Choroid plexus epithelial cell (primary cell): ENCODE measurements around the gene SLC25A27.

Source experiments
- DNase-seq: peaks from one replicate; pipeline ENCODE4 v3.0.0-alpha.2; 2010; ENCODE audit warnings: low read depth
- H3K4me3 ChIP-seq: 2 replicates; pipeline ENCODE4 v1.5.1; 2011; ENCODE audit warnings: low read depth, mild to moderate bottlenecking, control low read depth, low read length, moderate library complexity
- TF ChIP-seq, protein P1 (sequence below): conservative IDR thresholded peaks from 2 replicates; pipeline ENCODE4 v1.5.1; 2011; ENCODE audit warnings: low read depth, mild to moderate bottlenecking, control low read depth, inconsistent platforms, low read length, moderate library complexity

The SLC25A27 gene

GRCh38 chr6:46704562-46704961, 51.8 kb downstream of the SLC25A27 start:
- H3K4me3 ChIP-seq = no peak overlapping the region
- TF ChIP-seq, protein P1, sequence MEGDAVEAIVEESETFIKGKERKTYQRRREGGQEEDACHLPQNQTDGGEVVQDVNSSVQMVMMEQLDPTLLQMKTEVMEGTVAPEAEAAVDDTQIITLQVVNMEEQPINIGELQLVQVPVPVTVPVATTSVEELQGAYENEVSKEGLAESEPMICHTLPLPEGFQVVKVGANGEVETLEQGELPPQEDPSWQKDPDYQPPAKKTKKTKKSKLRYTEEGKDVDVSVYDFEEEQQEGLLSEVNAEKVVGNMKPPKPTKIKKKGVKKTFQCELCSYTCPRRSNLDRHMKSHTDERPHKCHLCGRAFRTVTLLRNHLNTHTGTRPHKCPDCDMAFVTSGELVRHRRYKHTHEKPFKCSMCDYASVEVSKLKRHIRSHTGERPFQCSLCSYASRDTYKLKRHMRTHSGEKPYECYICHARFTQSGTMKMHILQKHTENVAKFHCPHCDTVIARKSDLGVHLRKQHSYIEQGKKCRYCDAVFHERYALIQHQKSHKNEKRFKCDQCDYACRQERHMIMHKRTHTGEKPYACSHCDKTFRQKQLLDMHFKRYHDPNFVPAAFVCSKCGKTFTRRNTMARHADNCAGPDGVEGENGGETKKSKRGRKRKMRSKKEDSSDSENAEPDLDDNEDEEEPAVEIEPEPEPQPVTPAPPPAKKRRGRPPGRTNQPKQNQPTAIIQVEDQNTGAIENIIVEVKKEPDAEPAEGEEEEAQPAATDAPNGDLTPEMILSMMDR = peak; percentile 10
- DNase-seq = peak; percentile 50

DNA sequence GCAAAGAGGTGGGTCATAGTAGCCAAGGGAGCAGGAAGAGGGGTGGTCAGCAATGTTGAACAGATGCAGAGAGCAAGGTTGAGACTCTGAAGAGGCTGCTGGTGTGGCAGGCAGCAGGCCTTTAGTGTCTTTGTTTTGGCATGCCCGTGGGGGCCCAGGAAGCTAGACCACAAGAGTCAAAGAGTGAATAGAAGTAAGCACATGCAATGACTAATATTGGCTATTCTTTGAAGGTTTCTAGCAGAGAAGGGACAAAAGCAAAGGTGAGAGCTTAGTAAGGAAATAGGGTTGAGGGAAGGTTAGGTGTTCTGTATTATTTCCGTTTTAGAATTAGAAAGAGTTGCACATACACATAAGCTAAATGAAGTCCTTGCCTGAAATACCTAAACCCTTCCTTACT, 53.7 kb downstream of the SLC25A27 start:
- H3K4me3 ChIP-seq = no peak overlapping the region
- TF ChIP-seq, protein P1 = no peak
- DNase-seq = no peak

DNA sequence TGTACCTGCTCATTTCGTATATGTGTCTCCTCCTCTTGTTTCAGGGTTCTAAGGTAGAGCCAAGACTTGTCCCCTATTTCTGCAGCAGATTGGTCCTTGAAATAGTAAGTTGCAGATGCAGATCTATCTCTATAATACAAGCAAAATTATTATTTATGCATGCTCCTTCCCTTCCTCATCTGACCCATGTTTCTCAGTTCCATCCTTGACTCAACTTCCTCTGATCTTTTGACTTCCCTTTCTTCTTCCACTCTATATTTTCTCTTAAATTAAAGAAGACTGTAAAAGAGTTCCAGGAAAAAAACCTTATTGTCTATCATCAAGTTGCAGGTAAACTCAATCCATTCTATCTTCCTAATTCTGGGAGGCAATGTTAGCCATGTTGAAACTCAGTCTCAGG, 58.7 kb downstream of the SLC25A27 start:
- TF ChIP-seq, protein P1 = no peak
- H3K4me3 ChIP-seq = no peak overlapping the region
- DNase-seq = no peak

DNA sequence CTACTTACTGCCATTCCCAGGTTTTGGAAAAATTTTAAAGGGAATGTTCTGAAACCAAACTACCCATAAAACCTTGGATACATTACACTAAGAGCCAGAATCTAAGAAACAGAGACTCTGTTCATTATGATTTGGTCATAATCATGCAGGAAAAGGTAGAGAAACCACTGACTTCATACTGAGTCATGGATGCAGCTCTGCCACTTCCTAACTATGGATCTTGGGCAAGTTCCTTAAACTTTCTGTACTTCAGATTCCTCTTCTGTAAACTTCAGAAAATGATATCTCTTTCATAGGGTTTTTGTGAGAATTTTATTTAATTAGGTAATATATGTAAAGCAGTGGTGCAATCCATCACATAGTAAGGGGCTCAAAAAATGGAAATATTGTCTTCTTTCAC, 62.4 kb downstream of the SLC25A27 start:
- no peak overlapping the region for H3K4me3 ChIP-seq
- no peak for DNase-seq
- TF ChIP-seq, protein P1 = no peak

GRCh38 chr6:46719099-46719498, 66.3 kb downstream of the SLC25A27 start:
- TF ChIP-seq, protein P1 = no peak
- DNase-seq = peak; percentile 34

DNA sequence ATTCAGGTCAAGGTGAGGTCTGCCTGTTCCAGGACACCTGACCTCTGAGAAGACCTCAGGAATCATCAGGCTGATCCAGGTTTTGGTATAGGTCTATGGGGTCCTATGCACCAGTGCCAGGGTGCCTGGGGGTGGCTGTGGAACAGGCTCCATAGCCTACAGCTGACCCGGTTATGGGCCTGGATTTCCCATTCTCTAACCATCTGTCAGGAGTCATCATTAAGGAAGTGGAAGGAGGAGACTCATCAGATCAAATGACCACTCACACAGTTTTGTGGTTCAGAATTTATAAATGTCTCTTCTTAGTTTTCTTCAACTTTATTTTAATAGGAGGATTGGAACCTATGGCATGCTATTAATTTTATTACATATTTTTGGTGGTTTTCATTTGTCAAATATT, 67.6 kb downstream of the SLC25A27 start:
- TF ChIP-seq, protein P1 = no peak
- no peak overlapping the region for H3K4me3 ChIP-seq
- no peak for DNase-seq

More at GRCh38 chr6:46719099-46719498, 66.3 kb downstream of the SLC25A27 start:
- H3K4me3 ChIP-seq = no peak overlapping the region
